HG02938 (cell line): ENCODE data around the gene PCDHB11.
"Not testable (repeated sequence)": the region's sequence is repeated elsewhere in the genome, so short reads cannot be mapped to it uniquely, and the experiment has no call there.

Experiments
- ATAC-seq: cut with Tn5 transposase; IDR thresholded peaks from one replicate; pipeline ENCODE4 v1.9.1; 2021; ENCODE audit warnings: mild to moderate bottlenecking, moderate library complexity; ENCODE audit not compliant: unreplicated experiment

Gene PCDHB11

DNA sequence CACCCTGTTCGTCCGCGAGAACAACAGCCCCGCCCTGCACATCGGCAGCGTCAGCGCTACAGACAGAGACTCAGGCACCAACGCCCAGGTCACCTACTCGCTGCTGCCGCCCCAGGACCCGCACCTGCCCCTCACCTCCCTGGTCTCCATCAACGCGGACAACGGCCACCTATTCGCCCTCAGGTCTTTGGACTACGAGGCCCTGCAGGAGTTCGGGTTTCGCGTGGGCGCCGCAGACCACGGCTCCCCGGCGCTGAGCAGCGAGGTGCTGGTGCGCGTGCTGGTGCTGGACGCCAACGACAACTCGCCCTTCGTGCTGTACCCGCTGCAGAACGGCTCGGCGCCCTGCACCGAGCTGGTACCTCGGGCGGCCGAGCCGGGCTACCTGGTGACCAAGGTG lies 36.5 kb downstream of the PCDHB11 start:
- ATAC-seq: not testable (repeated sequence)

DNA sequence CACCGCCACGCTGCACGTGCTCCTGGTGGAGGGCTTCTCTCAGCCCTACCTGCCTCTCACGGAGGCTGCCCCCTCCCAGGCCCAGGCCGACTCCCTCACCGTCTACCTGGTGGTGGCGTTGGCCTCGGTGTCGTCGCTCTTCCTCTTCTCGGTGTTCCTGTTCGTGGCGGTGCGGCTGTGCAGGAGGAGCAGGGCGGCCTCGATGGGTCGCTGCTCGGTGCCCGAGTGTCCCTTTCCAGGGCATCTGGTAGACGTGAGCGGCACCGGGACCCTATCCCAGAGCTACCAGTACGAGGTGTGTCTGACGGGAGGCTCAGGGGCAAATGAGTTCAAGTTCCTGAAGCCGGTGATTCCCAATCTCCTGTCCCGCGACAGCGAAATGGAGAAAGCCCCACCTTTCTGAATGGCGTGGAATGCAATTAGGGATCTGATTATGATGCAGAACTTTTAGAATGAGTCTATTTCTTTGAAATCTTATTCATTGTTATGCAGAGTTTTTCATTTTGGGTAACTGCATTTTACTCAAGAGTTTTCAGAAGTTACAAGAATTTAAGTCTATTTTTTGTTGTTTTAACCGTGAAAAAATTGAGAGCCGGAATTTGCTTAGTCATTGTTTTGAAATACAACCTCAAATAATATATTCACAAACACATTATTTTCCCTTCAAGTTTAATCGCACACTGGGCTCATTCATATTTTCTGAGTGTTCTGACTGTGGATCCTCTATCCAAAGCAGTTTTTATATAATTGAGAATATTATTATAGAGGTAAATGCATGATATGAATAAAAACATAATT lies 37.3 kb downstream of the PCDHB11 start:
- ATAC-seq: no peak

- no peak for ATAC-seq
Measured at GRCh38 chr5:141241496-141241895, 42.1 kb downstream of the PCDHB11 start.

DNA sequence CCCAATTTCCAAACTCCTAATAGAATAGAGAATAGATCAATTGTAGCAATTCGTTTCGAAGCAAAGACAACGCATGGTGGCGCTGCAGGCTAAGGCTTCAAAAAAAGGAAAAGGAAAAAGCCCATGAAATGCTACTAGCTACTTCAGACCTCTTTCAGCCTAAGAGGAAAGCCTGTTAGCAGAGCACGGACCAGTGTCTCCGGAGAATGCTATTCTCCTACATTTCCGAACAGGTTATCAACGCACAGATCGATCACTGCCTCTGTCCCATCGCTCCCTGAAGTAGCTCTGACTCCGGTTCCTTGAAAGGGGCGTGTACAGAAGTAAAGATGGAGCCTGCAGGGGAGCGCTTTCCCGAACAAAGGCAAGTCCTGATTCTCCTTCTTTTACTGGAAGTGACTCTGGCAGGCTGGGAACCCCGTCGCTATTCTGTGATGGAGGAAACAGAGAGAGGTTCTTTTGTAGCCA lies 45.9 kb downstream of the PCDHB11 start, which contains the start of gene PCDHB15:
PCDHB15 (plus strand) TSS at position 146 of the 468 bp plus-strand sequence; CDS start at position 330, 184 bp downstream.
- no peak for ATAC-seq

DNA sequence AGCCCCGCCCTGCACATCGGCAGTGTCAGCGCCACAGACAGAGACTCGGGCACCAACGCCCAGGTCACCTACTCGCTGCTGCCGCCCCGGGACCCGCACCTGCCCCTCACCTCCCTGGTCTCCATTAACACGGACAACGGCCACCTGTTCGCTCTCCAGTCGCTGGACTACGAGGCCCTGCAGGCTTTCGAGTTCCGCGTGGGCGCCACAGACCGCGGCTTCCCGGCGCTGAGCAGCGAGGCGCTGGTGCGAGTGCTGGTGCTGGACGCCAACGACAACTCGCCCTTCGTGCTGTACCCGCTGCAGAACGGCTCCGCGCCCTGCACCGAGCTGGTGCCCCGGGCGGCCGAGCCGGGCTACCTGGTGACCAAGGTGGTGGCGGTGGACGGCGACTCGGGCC lies 47.5 kb downstream of the PCDHB11 start:
- not testable (repeated sequence) for ATAC-seq

DNA sequence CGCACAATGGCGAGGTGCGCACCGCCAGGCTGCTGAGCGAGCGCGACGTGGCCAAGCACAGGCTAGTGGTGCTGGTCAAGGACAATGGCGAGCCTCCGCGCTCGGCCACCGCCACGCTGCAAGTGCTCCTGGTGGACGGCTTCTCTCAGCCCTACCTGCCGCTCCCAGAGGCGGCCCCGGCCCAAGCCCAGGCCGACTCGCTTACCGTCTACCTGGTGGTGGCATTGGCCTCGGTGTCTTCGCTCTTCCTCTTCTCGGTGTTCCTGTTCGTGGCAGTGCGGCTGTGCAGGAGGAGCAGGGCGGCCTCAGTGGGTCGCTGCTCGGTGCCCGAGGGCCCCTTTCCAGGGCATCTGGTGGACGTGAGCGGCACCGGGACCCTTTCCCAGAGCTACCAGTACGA lies 48.0 kb downstream of the PCDHB11 start:
- not testable (repeated sequence) for ATAC-seq

DNA sequence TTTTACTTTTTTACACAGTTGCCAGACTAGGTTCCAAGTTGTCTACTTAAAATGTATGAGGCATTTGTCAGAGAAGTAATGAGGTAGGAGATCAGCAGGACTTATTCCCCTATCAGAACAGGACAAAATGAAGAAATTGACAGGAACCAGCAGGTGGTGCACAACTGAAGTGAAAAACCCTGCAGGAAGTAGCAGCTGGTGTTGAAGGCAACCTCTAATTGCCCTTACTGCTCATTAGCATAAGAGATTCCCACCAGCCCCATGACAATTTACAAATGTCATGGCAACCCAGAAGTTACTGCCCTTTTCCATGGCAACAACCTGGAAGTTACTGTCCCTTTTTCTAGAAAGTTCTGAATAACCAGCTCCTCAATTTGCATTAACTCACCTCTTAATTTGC lies 51.1 kb downstream of the PCDHB11 start:
- no peak for ATAC-seq
